ENCODE data around the gene SPATS2L. TPM values are rescaled to one million over a fixed set of nuclear protein-coding genes. Genes with fewer than 3 reads are reported as not detected.

SPATS2L gene
- total RNA-seq, 2 donors from 2014 or later: 40.3 to 89.9 TPM

- Histone ChIP-seq H3K27ac (ENCODE audit: low read depth, low read length) (no peak overlapping the region), H3K27me3 (ENCODE audit: control insufficient read depth, insufficient read depth, low read length, poor library complexity, severe bottlenecking) (no peaks in the 10 kb centered on the region), H3K4me3 (ENCODE audit: low read length) (peak overlapping the region; percentile 33), H3K9ac (ENCODE audit: extremely low read depth, low read length, poor library complexity, severe bottlenecking) (no peak overlapping the region), H3K36me3 (ENCODE audit: control insufficient read depth, insufficient read depth, low read length) (no peaks in the 10 kb centered on the region), H3K4me1 (ENCODE audit: control insufficient read depth, insufficient read depth, low read length) (peaks cover 36% of the 10 kb centered on the region), H3K9me3 (ENCODE audit: control insufficient read depth, low read length) (no peaks in the 10 kb centered on the region)
- WGBS, 2 experiments (ENCODE audit: insufficient coverage in 1 of 2, insufficient read length in 1 of 2): 87 to 95% methylated on average over 6 to 7 of the region's 7 CpGs
- DNase-seq: no peak
- TF ChIP-seq CTCF (conservative IDR thresholded peaks at IDR 0.05): no peak
- Mint-ChIP-seq H3K27ac (peak overlapping the region; percentile 44), H3K36me3 (ENCODE audit: low read depth) (no peaks in the 10 kb centered on the region), H3K4me3 (no peak overlapping the region), H3K27me3 (ENCODE audit: insufficient read depth) (no peaks in the 10 kb centered on the region), H3K9me3 (no peaks in the 10 kb centered on the region), H3K4me1 (peaks cover 58% of the 10 kb centered on the region)
Measured at GRCh38 chr2:200378652-200379290, 72.3 kb downstream of the SPATS2L start.

DNA sequence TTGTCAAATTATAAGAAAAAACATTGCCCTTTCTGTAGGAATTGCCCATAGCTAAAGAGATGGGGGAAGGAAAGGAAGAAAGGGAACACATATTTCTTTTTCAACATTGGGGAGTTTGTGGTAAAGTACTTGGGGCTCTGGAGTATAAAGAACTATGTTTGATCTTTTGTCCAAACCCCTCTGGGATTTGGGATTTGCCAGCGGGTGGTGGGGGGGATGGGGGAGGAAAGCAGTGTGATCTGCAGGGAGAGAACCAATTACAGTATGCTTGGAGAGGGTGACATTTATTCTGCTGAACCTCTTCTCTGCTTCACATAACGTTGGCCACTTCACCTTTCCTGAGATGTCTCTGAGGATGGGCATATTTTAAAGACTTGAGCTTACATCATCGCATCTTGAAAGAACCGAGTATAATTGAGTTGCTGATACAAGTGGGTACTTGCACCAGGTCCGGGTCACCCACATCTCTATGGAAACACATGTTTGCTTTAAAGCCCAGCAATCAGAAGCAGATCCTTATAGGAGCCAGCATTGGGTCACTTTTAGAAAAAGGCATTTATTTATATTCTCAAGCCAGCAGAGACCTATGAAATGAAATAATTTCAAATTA lies 73.1 kb downstream of the SPATS2L start:
- Mint-ChIP-seq H3K9me3 (no peaks in the 10 kb centered on the region), H3K27ac (no peak overlapping the region), H3K36me3 (ENCODE audit: low read depth) (no peaks in the 10 kb centered on the region), H3K4me3 (peak overlapping the region; percentile 14), H3K4me1 (peaks cover 58% of the 10 kb centered on the region), H3K27me3 (ENCODE audit: insufficient read depth) (no peaks in the 10 kb centered on the region)
- Histone ChIP-seq H3K4me3 (ENCODE audit: low read length) (peak overlapping the region; percentile 33), H3K9me3 (ENCODE audit: control insufficient read depth, low read length) (no peaks in the 10 kb centered on the region), H3K27ac (ENCODE audit: low read depth, low read length) (no peak overlapping the region), H3K27me3 (ENCODE audit: control insufficient read depth, insufficient read depth, low read length, poor library complexity, severe bottlenecking) (no peaks in the 10 kb centered on the region), H3K4me1 (ENCODE audit: control insufficient read depth, insufficient read depth, low read length) (peaks cover 36% of the 10 kb centered on the region), H3K36me3 (ENCODE audit: control insufficient read depth, insufficient read depth, low read length) (no peaks in the 10 kb centered on the region), H3K9ac (ENCODE audit: extremely low read depth, low read length, poor library complexity, severe bottlenecking) (no peak overlapping the region)
- no peak for DNase-seq
- 0 to 19% methylated on average over 1 to 5 of the region's 5 CpGs for WGBS, 2 experiments (ENCODE audit: insufficient coverage in 1 of 2, insufficient read length in 1 of 2)
- no peak for TF ChIP-seq CTCF (conservative IDR thresholded peaks at IDR 0.05)

- H3K27ac Mint-ChIP-seq: peak overlapping the region; percentile 34
- H3K4me3 ChIP-seq (ENCODE audit: low read length): peak overlapping the region; percentile 33
- no peaks in the 10 kb centered on the region for H3K27me3 Mint-ChIP-seq (ENCODE audit: insufficient read depth)
- H3K36me3 Mint-ChIP-seq (ENCODE audit: low read depth): no peaks in the 10 kb centered on the region
- peak overlapping the region; percentile 14 for H3K4me3 Mint-ChIP-seq
- peaks cover 58% of the 10 kb centered on the region for H3K4me1 Mint-ChIP-seq
- H3K36me3 ChIP-seq (ENCODE audit: control insufficient read depth, insufficient read depth, low read length): no peaks in the 10 kb centered on the region
- DNase-seq: no peak
- no peak overlapping the region for H3K27ac ChIP-seq (ENCODE audit: low read depth, low read length)
- H3K9ac ChIP-seq (ENCODE audit: extremely low read depth, low read length, poor library complexity, severe bottlenecking): no peak overlapping the region
- 53 to 63% methylated on average over 3 to 9 of the region's 9 CpGs for WGBS, 2 experiments (ENCODE audit: insufficient coverage in 1 of 2, insufficient read length in 1 of 2)
- no peaks in the 10 kb centered on the region for H3K9me3 Mint-ChIP-seq
- peaks cover 36% of the 10 kb centered on the region for H3K4me1 ChIP-seq (ENCODE audit: control insufficient read depth, insufficient read depth, low read length)
- TF ChIP-seq CTCF (conservative IDR thresholded peaks at IDR 0.05): no peak
- no peaks in the 10 kb centered on the region for H3K27me3 ChIP-seq (ENCODE audit: control insufficient read depth, insufficient read depth, low read length, poor library complexity, severe bottlenecking)
- no peaks in the 10 kb centered on the region for H3K9me3 ChIP-seq (ENCODE audit: control insufficient read depth, low read length)
Measured at GRCh38 chr2:200380091-200380561, 73.6 kb downstream of the SPATS2L start.

Data from endodermal cell (in vitro differentiated cells).